ENCODE measurements around the gene DISP2.

Gene DISP2

DNA sequence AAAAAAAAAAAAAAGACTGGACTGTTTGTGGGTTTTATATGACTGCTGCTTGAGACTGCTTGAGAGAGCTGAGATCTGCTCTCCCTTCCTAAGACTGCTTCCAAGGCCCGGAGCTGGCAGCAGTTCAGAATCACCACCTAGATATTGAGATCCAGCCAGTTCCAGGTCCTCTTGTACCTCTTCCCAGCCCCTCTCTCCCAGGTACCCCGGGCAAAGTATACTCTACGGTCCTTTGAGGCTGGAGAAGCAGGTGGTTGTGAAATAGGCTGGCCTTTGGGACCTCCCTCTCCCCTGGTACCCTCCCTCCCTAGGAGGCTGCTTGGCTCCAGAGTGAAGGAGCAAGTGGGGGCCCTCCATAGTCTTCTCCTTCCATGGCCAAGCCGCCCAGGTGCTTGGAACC is 70.2 kb downstream of the DISP2 start:
- DNase-seq = no peak

Data from hematopoietic multipotent progenitor cell treated with erythropoietin and hydrocortisone succinate and interleukin-3 and kit ligand, for 8 days (in vitro differentiated cells).